AG09309 (cell line): ENCODE results near the gene RNF10.
"Not testable (repeated sequence)": the region's sequence is repeated elsewhere in the genome, so short reads cannot be mapped to it uniquely, and the experiment has no call there.

Source experiments
- DNase-seq: peaks from one replicate; pipeline ENCODE4 v3.0.0-alpha.2; 2010; ENCODE audit warnings: low read depth
- H3K4me3 ChIP-seq: 2 replicates; pipeline ENCODE4 v1.5.1; 2011; ENCODE audit warnings: mild to moderate bottlenecking, low read depth, low read length, moderate library complexity; ENCODE audit not compliant: control insufficient read depth
- CTCF ChIP-seq: IDR thresholded peaks from 2 replicates; pipeline ENCODE4 v1.5.1; 2011; ENCODE audit warnings: mild to moderate bottlenecking, low read depth, low read length, inconsistent platforms; ENCODE audit not compliant: insufficient read depth, control insufficient read depth; ENCODE audit errors: missing control alignments

Gene RNF10

GRCh38 chr12:120504587-120504986 is 29.6 kb upstream of the RNF10 start:
- TF ChIP-seq CTCF: no peak
- no peak for DNase-seq
- no peak overlapping the region for H3K4me3 ChIP-seq

- no peak overlapping the region for H3K4me3 ChIP-seq
- DNase-seq: no peak
- TF ChIP-seq CTCF: no peak
Measured at GRCh38 chr12:120508537-120508936, 25.6 kb upstream of the RNF10 start.

GRCh38 chr12:120514002-120514401 is 20.2 kb upstream of the RNF10 start:
- H3K4me3 ChIP-seq: no peak overlapping the region
- DNase-seq: no peak
- no peak for TF ChIP-seq CTCF

- no peak overlapping the region for H3K4me3 ChIP-seq
- DNase-seq: no peak
Measured at GRCh38 chr12:120515496-120515895, 18.7 kb upstream of the RNF10 start.

GRCh38 chr12:120519324-120519723 is 14.8 kb upstream of the RNF10 start:
- not testable (repeated sequence) for H3K4me3 ChIP-seq, DNase-seq

More at GRCh38 chr12:120515496-120515895, 18.7 kb upstream of the RNF10 start:
- TF ChIP-seq CTCF: no peak

GRCh38 chr12:120522568-120522967 is 11.6 kb upstream of the RNF10 start:
- no peak for DNase-seq
- no peak for TF ChIP-seq CTCF
- no peak overlapping the region for H3K4me3 ChIP-seq

- peak within 1 kb of the TSS; percentile 85 for H3K4me3 ChIP-seq
- DNase-seq: no peak
- no peak for TF ChIP-seq CTCF
Measured at GRCh38 chr12:120528861-120529525, 5.2 kb upstream of the RNF10 start, which contains the start of gene COQ5. COQ5 (minus strand) TSS chr12:120529158; CDS start chr12:120529141, 17 bp downstream.
